ENCODE data around the gene ATL2.
"Not testable (repeated sequence)": the region's sequence is repeated elsewhere in the genome, so short reads cannot be mapped to it uniquely, and the experiment has no call there.

The ATL2 gene

GRCh38 chr2:38387887-38388286 is 10.8 kb upstream of the ATL2 start:
- DNase-seq, result no peak

DNA sequence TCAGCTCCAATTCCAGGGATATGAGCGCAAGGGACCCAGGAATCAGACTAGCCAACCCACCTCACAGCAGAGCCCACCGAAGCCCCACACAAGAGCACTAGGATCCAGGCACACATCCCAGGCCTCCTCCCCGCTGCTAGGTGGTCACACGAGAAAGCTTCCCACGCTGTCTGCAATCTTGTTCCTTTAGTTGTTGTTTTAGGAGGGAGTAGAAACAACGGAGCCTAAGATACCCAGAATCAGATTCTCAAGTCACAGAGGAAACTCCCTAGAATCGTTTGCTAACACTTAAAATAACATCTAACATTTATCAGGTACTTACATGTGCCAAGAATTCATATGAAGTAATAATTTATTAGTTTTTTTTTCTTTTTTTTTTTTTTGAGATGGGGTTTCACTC is 9.7 kb upstream of the ATL2 start:
- DNase-seq, result no peak

DNA sequence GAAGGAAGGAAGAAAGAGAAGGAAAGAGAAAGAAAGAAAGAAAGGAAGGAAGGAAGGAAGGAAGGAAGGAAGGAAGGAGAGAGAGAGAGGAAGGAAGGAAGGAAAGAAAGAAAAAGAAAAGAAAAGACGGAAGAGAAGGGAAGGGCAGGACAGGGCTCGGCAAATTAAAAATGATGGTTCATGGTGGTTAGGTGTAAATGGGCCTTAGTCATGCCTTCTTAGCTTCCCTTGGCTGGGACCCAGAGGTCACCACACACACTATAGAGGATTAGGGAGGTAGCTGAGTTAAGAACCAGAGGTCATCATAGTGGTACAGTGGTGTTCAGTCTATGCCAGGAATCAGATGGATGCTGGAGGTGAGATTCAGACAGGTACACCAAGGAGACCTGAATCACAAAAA is 9.3 kb upstream of the ATL2 start:
- DNase-seq, result no peak

GRCh38 chr2:38384338-38384737 is 7.3 kb upstream of the ATL2 start:
- no peak for DNase-seq

DNA sequence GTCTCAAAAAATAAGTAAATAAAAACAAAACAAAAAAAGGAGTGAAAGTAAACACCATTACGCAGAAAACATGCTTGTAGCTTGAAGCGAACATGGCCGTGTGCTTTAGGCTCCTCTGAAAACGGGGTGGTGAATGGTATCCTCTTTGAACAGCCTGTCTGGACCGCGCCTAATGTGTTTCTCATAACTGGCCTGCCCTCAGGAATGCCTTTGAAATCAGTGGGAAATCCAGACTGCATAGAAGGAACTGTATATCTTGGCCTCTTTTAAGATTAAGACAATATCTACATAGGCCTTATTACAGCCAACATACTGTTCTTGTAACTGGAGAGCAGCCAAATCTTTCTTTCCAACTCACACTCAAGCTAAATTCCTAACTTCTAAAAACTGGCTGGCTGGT is 6.7 kb upstream of the ATL2 start:
- DNase-seq, result not testable (repeated sequence)

GRCh38 chr2:38381381-38382143 is 4.5 kb upstream of the ATL2 start:
- no peak for DNase-seq

- DNase-seq, result no peak
Measured at GRCh38 chr2:38380397-38381130, 3.5 kb upstream of the ATL2 start.

- peak; percentile 58 for DNase-seq
Measured at GRCh38 chr2:38376346-38377049, 575 bp downstream of the ATL2 start.

DNA sequence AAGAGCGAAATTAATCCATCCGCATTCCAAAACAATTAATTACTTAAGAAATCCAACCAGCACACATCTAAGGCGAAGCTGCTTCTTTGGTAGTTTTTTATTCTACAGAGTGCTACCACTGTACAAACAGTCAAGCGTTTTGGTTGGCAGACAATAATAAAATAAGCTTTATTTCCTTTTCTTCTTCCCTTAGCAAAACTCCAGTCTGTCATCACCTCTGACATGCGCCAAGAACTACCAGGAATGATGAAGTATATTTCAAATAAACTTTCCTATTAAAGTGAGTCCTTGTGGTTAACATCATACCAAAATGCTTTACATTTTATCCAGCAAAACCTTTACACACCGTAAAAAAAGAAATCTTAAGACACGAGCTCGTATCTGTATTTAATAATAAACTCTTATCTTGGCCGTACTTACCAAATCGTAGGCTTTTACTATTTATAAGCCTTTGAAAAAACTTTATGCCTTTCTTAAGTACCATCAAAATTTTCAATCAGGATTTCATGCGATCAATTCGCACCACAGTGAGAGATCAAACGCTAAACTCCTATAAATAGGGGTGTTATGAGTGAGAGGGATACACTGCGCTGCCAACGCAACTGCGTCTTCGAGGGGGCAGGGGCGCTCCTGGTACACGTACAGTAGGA is 1.3 kb downstream of the ATL2 start:
- no peak for DNase-seq

DNA sequence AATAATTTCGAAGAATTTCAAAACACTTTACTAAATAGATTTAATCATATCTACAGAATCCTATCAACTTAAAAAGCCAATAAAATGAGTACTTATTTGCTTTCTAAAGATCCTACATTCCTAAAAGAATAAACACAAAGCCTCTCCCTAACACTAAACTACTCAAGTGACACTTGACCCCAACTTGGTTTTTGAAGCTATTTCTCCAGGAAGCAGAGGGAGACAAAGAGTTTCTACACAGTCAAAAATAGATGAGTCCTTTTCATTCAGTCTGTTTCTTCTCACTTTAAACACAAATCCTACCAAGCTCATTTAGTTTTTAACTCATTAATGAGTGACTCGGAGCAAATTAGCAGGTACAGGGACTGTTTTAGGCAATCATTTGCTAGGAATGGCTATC is 2.1 kb downstream of the ATL2 start:
- no peak for DNase-seq

DNA sequence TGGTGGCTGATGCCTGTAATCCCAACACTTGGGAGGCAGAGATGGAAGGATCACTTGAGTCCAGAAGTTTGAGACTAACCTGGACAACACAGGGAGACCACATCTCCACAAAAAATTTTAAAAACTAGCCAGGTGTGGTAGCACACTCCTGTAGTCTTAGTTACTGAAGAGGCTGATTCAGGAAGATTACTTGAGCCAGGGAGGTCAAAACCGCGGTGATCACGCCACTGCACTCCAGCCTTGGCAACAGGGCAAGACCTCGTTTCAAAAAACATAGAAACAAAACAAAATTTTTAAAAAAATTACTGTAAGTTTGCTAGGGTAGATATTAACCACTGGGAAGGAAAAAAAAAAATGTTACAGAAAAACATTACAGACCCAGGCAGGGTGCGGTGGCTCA is 5.8 kb downstream of the ATL2 start:
- no peak for DNase-seq

DNA sequence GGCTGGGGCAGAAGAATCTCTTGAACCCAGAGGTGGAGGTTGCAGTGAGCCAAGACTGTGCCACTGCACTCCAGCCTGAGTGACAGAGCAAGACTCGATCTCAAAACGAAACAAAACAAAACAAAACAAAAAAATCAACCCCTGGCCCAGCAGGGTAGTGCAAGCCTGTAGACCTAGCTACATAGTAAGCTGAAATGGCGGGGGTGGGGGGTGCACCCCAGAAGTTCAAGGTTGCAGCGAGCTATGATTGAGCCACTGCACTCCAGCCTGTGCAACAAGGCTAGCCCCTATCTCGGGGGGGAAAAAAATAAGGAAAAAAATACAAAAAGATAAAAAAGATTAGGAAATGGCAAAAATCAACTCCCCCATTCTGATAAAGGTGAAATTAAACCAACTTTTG is 6.4 kb downstream of the ATL2 start:
- no peak for DNase-seq

GRCh38 chr2:38362232-38362631 is 14.8 kb downstream of the ATL2 start:
- DNase-seq, result no peak

DNA sequence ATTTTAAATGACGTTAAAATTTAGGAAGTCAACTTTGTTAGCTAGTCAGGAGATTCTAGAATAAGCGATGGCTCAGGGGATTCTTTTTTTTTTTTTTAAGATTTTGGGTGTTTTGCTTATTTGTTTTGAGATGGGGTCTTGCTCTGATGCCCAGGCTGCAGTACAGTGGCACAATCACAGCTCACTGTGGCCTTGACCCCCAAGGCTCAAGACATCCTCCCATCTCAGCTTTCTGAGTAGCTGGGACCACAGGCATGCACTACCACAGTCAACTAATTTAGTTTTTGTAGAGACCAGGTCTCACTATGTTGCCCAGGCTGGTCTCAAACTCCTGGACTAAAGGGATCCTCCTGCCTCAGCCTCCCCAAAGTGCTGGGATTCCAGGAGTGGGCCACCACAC is 16.9 kb downstream of the ATL2 start:
- DNase-seq, result no peak

GRCh38 chr2:38353402-38353801 is 23.7 kb downstream of the ATL2 start:
- no peak for DNase-seq

DNA sequence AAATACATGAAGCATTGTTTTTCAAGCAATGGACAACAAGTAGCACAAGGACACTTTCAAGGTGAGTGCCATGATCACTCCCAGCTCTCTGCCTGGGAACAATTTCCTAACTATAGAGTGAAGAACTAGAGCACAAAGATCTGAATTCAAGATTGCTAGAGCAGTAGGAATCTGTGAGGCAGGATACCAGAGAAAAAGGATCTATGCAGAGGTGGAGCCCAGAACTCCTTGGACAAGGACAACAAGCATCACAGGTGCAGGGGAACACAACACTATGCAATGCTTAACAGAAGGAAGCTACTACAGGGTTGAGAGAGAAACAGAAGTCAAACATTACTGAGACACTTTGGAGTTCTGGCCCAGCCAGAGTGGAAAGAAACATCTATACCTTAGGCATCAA is 24.7 kb downstream of the ATL2 start:
- DNase-seq, result no peak

GRCh38 chr2:38345323-38346038 is 31.6 kb downstream of the ATL2 start:
- no peak for DNase-seq

DNA sequence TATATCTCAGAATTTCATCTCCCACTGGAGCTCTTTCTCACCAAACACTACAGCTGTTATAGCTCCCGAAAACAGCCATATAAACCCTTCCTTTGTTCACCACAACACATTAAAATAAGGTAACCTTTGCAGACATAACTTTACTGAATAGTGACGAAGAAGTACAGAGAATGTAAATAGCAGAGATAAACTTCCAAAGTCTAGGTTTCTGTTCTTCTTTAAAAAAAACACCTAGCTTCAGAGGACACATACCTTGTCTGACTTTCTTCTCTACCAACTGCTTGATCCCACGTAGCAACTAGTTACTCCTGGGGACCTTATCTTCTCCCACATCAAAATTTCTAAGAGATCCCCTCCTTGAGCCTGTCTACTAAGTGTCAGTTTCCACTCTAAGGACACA is 32.3 kb downstream of the ATL2 start:
- no peak for DNase-seq

GRCh38 chr2:38343212-38343611 is 33.9 kb downstream of the ATL2 start:
- DNase-seq, result no peak

GRCh38 chr2:38336621-38337020 is 40.5 kb downstream of the ATL2 start:
- no peak for DNase-seq

GRCh38 chr2:38330754-38331153 is 46.3 kb downstream of the ATL2 start:
- DNase-seq, result no peak

- DNase-seq, result no peak
Measured at GRCh38 chr2:38327580-38327979, 49.5 kb downstream of the ATL2 start.

- no peak for DNase-seq
Measured at GRCh38 chr2:38323623-38324022, 53.5 kb downstream of the ATL2 start.
